Liver (tissue), 9 donors: ENCODE data around the gene KCNMA1. TPM values are rescaled to one million over a fixed set of nuclear protein-coding genes. Genes with fewer than 3 reads are reported as not detected.

ENCODE experiments used
- DNase-seq: peaks from one replicate; pipeline ENCODE4 v3.0.0-alpha.2; 2017; ENCODE audit warnings: low spot score
- H3K27ac ChIP-seq, 2 donors: one replicate each; pipeline ENCODE4 v1.7.0; 2013; ENCODE audit warnings: inconsistent platforms in 2 of 2, low read length in 2 of 2, control low read depth in 1 of 2, low read depth in 1 of 2, mild to moderate bottlenecking in 1 of 2
- H3K27me3 ChIP-seq, 4 donors: one replicate each; pipeline versions ENCODE4 v1.6.1 to v1.7.0; 2013; ENCODE audit warnings: low read length in 3 of 4, inconsistent platforms in 1 of 4, mild to moderate bottlenecking in 1 of 4, moderate library complexity in 1 of 4; ENCODE audit not compliant: control insufficient read depth in 4 of 4, insufficient read depth in 4 of 4
- H3K36me3 ChIP-seq, 4 donors: one replicate each; pipeline versions ENCODE4 v1.6.1 to v1.7.0; 2013; ENCODE audit warnings: low read length in 3 of 4, mild to moderate bottlenecking in 3 of 4, low read depth in 1 of 4, moderate library complexity in 1 of 4; ENCODE audit not compliant: control insufficient read depth in 4 of 4, insufficient read depth in 3 of 4
- H3K4me1 ChIP-seq, 4 donors: one replicate each; pipeline versions ENCODE4 v1.6.1 to v1.7.0; 2013; ENCODE audit warnings: low read length in 3 of 4, mild to moderate bottlenecking in 3 of 4, moderate library complexity in 1 of 4; ENCODE audit not compliant: control insufficient read depth in 4 of 4, insufficient read depth in 4 of 4
- H3K4me3 ChIP-seq, 3 donors: one replicate each; pipeline versions ENCODE4 v1.6.1 to v1.7.0; 2013; ENCODE audit warnings: low read length in 3 of 3, control low read depth in 1 of 3, low read depth in 1 of 3, mild to moderate bottlenecking in 1 of 3
- H3K9ac ChIP-seq, 2 donors: one replicate each; pipeline ENCODE4 v1.7.0; 2013; ENCODE audit warnings: low read length in 2 of 2, mild to moderate bottlenecking in 2 of 2, moderate library complexity in 2 of 2, control low read depth in 1 of 2, low read depth in 1 of 2
- H3K9me3 ChIP-seq, 4 donors: one replicate each; pipeline versions ENCODE4 v1.6.1 to v1.7.0; 2013; ENCODE audit warnings: low read length in 3 of 4; ENCODE audit not compliant: control insufficient read depth in 4 of 4
- EGR1 ChIP-seq, 2 donors: IDR thresholded peaks; 2 replicates each; pipeline ENCODE4 v1.6.1; 2016 to 2018; ENCODE audit warnings: antibody characterized with exemption in 2 of 2, low read depth in 2 of 2
- FOXA2 ChIP-seq: IDR thresholded peaks from 2 replicates; pipeline ENCODE4 v1.6.1; 2016; ENCODE audit warnings: antibody characterized with exemption
- GABPA ChIP-seq, 2 donors: IDR thresholded peaks in 1 of 2; conservative IDR thresholded peaks in 1 of 2; 2 replicates each; pipeline ENCODE4 v1.6.1; 2016; ENCODE audit warnings: antibody characterized with exemption in 2 of 2, mild to moderate bottlenecking in 1 of 2, moderate library complexity in 1 of 2
- HNF4A ChIP-seq, 2 donors: conservative IDR thresholded peaks; 2 replicates each; pipeline ENCODE4 v1.6.1; 2016; ENCODE audit warnings: antibody characterized with exemption in 2 of 2, mild to moderate bottlenecking in 2 of 2
- HNF4G ChIP-seq: IDR thresholded peaks from 2 replicates; pipeline ENCODE4 v1.6.1; 2016; ENCODE audit warnings: antibody characterized with exemption
- JUND ChIP-seq, 2 donors: IDR thresholded peaks; 2 replicates each; pipeline ENCODE4 v1.6.1; 2016; ENCODE audit warnings: antibody characterized with exemption in 2 of 2
- NR2F2 ChIP-seq: IDR thresholded peaks from 2 replicates; pipeline ENCODE4 v1.6.1; 2016; ENCODE audit warnings: antibody characterized with exemption
- RAD21 ChIP-seq, 2 donors: IDR thresholded peaks; 2 replicates each; pipeline ENCODE4 v1.6.1; 2016; ENCODE audit warnings: antibody characterized with exemption in 2 of 2, mild to moderate bottlenecking in 2 of 2
- RXRA ChIP-seq, 2 donors: IDR thresholded peaks; 2 replicates each; pipeline ENCODE4 v1.6.1; 2017 to 2018; ENCODE audit warnings: antibody characterized with exemption in 2 of 2, mild to moderate bottlenecking in 1 of 2
- SP1 ChIP-seq: IDR thresholded peaks from 2 replicates; pipeline ENCODE4 v1.6.1; 2018; ENCODE audit warnings: antibody characterized with exemption, mild to moderate bottlenecking
- TAF1 ChIP-seq: conservative IDR thresholded peaks from 2 replicates; pipeline ENCODE4 v1.6.1; 2016; ENCODE audit warnings: antibody characterized with exemption, mild to moderate bottlenecking
- WGBS: extraction: QIAGEN DNeasy Blood & Tissue Kit; methylation state at CpG from one replicate; pipeline ENCODE4 v1.1.7; 2013; 5-methylcytosine and 5-hydroxymethylcytosine counted together
- polyA plus RNA-seq, 2 donors: library from polyadenylated mRNA; stranded (reverse) in 1 of 2; unstranded in 1 of 2; fragments of 200-250 nt in 1 of 2; fragments of >200 nt in 1 of 2; fragmentation: Nextera tagmentation in 1 of 2; extraction: Ambion mirVana in 1 of 2; gene quantifications; one replicate each; pipeline versions ENCODE4 v1.2.1 to v1.2.3, GENCODE V29; 2013 to 2015
- total RNA-seq, 2 donors: library from RNA; depleted of rRNA; stranded (reverse); fragments of >200 nt; gene quantifications; one replicate each; pipeline ENCODE4 v1.2.3, GENCODE V29; 2014
- TF ChIP-seq, protein P1 (sequence below): IDR thresholded peaks from 2 replicates; pipeline ENCODE4 v1.6.1; 2016; ENCODE audit warnings: antibody characterized with exemption
- TF ChIP-seq, protein P2 (sequence below): IDR thresholded peaks from 2 replicates; pipeline ENCODE4 v1.6.1; 2016; ENCODE audit warnings: antibody characterized with exemption
- TF ChIP-seq, protein P3 (sequence below): IDR thresholded peaks from 2 replicates; pipeline ENCODE4 v1.6.1; 2016; ENCODE audit warnings: antibody characterized with exemption
- TF ChIP-seq, protein P4 (sequence below): IDR thresholded peaks from 2 replicates; pipeline ENCODE4 v1.6.1; 2016; ENCODE audit warnings: antibody characterized with exemption, mild to moderate bottlenecking
- TF ChIP-seq, protein P5 (sequence below): fragments of 150-350 bp; IDR thresholded peaks from 2 replicates; pipeline ENCODE4 v1.5.1; 2017; ENCODE audit warnings: improper control_type of control experiment, low read depth, low read length; ENCODE audit not compliant: missing input control
- donor health status: healthy.
- donor health status: healthy.
- donor health status: healthy.
- donor health status: healthy.
- donor health status: healthy.

The KCNMA1 gene
- total and polyA plus RNA-seq, 4 donors: 2.5 to 9.7 (median 4.7) TPM

DNA sequence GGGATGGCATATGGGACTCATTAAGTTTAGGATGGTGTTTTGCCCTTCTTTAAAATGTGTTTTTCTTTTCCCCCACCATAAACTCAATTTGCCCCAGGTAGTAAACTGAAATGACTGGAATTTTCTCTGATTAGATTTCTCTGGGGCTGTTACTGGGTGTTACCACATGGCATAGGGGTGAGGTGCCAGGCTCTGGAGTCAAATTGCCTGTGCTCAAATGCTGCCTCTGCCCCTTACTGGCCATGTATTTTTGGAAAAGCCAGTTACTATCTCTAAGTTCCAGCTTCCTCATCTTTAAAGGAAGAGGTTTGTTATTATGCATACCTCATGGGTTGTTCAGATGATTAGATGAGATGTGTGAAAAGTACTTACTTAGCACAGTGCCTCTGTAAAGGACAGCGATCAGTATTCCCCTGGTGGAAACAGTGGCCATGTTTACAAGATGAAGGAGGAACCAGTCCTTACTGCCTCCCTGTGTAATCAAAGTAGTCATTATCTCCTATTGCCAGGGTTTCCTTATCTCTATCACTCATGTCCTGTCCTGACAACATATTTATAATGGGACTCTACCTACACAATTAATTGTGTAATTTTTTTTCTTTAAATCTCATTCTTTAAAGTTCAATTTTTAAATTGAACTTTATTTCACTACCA lies 352.0 kb downstream of the KCNMA1 start:
- Histone ChIP-seq H3K36me3 (no peaks in the 10 kb centered on the region), H3K27me3 (no peaks in the 10 kb centered on the region), H3K4me3 (no peak overlapping the region), H3K27ac (no peak overlapping the region), H3K9ac (no peak overlapping the region), H3K9me3 (no peaks in the 10 kb centered on the region), H3K4me1 (peaks cover 0 to 30% (median 19%) of the 10 kb centered on the region in 4 donors)
- TF ChIP-seq, protein P1, sequence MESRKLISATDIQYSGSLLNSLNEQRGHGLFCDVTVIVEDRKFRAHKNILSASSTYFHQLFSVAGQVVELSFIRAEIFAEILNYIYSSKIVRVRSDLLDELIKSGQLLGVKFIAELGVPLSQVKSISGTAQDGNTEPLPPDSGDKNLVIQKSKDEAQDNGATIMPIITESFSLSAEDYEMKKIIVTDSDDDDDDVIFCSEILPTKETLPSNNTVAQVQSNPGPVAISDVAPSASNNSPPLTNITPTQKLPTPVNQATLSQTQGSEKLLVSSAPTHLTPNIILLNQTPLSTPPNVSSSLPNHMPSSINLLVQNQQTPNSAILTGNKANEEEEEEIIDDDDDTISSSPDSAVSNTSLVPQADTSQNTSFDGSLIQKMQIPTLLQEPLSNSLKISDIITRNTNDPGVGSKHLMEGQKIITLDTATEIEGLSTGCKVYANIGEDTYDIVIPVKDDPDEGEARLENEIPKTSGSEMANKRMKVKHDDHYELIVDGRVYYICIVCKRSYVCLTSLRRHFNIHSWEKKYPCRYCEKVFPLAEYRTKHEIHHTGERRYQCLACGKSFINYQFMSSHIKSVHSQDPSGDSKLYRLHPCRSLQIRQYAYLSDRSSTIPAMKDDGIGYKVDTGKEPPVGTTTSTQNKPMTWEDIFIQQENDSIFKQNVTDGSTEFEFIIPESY: no peak
- TF ChIP-seq FOXA2 (no peak), SP1 (no peak), JUND (IDR thresholded peaks at IDR 0.05) (no peak), NR2F2 (no peak), TAF1 (no peak), HNF4G (no peak), GABPA (IDR thresholded peaks at IDR 0.05 in 1 of 2, conservative IDR thresholded peaks at IDR 0.05 in 1 of 2) (no peak)
- TF ChIP-seq, protein P2, sequence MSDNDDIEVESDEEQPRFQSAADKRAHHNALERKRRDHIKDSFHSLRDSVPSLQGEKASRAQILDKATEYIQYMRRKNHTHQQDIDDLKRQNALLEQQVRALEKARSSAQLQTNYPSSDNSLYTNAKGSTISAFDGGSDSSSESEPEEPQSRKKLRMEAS: no peak
- 74% methylated on average over 1 of the region's 1 CpG for WGBS
- DNase-seq: no peak

DNA sequence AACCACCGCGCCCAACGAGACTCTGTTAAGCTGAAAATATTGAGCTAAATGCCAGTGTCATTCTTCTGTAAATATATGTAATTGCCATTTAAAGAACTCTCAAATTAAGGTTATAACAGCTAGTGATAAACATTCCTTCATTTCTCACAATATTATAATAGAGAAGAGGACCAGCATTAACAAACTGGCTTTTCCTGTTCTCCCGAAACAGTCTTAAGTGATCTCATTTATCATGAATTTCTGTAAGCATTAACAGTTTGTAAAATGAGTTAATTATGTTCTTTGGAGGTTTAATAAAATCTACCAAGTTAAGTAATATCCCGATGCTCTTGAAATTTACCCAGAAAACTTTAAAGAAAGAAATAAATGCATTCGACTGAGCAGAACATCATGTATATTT lies 352.8 kb downstream of the KCNMA1 start:
- Histone ChIP-seq H3K4me1 (peaks cover 0 to 30% (median 19%) of the 10 kb centered on the region in 4 donors), H3K4me3 (no peak overlapping the region), H3K9ac (no peak overlapping the region), H3K9me3 (no peaks in the 10 kb centered on the region), H3K27ac (no peak overlapping the region), H3K36me3 (no peaks in the 10 kb centered on the region), H3K27me3 (no peaks in the 10 kb centered on the region)
- WGBS: 85% methylated on average over 6 of the region's 6 CpGs
- TF ChIP-seq, protein P2: no peak
- TF ChIP-seq RXRA (IDR thresholded peaks at IDR 0.05) (no peak), NR2F2 (no peak), HNF4A (conservative IDR thresholded peaks at IDR 0.05) (no peak), FOXA2 (no peak), JUND (IDR thresholded peaks at IDR 0.05) (no peak), GABPA (IDR thresholded peaks at IDR 0.05 in 1 of 2, conservative IDR thresholded peaks at IDR 0.05 in 1 of 2) (no peak), EGR1 (IDR thresholded peaks at IDR 0.05; ENCODE audit: low read depth in 2 of 2) (no peak), RAD21 (IDR thresholded peaks at IDR 0.05) (no peak)
- TF ChIP-seq, protein P3, sequence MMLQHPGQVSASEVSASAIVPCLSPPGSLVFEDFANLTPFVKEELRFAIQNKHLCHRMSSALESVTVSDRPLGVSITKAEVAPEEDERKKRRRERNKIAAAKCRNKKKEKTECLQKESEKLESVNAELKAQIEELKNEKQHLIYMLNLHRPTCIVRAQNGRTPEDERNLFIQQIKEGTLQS: no peak
- TF ChIP-seq, protein P4, sequence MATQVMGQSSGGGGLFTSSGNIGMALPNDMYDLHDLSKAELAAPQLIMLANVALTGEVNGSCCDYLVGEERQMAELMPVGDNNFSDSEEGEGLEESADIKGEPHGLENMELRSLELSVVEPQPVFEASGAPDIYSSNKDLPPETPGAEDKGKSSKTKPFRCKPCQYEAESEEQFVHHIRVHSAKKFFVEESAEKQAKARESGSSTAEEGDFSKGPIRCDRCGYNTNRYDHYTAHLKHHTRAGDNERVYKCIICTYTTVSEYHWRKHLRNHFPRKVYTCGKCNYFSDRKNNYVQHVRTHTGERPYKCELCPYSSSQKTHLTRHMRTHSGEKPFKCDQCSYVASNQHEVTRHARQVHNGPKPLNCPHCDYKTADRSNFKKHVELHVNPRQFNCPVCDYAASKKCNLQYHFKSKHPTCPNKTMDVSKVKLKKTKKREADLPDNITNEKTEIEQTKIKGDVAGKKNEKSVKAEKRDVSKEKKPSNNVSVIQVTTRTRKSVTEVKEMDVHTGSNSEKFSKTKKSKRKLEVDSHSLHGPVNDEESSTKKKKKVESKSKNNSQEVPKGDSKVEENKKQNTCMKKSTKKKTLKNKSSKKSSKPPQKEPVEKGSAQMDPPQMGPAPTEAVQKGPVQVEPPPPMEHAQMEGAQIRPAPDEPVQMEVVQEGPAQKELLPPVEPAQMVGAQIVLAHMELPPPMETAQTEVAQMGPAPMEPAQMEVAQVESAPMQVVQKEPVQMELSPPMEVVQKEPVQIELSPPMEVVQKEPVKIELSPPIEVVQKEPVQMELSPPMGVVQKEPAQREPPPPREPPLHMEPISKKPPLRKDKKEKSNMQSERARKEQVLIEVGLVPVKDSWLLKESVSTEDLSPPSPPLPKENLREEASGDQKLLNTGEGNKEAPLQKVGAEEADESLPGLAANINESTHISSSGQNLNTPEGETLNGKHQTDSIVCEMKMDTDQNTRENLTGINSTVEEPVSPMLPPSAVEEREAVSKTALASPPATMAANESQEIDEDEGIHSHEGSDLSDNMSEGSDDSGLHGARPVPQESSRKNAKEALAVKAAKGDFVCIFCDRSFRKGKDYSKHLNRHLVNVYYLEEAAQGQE: no peak
- TF ChIP-seq, protein P5, sequence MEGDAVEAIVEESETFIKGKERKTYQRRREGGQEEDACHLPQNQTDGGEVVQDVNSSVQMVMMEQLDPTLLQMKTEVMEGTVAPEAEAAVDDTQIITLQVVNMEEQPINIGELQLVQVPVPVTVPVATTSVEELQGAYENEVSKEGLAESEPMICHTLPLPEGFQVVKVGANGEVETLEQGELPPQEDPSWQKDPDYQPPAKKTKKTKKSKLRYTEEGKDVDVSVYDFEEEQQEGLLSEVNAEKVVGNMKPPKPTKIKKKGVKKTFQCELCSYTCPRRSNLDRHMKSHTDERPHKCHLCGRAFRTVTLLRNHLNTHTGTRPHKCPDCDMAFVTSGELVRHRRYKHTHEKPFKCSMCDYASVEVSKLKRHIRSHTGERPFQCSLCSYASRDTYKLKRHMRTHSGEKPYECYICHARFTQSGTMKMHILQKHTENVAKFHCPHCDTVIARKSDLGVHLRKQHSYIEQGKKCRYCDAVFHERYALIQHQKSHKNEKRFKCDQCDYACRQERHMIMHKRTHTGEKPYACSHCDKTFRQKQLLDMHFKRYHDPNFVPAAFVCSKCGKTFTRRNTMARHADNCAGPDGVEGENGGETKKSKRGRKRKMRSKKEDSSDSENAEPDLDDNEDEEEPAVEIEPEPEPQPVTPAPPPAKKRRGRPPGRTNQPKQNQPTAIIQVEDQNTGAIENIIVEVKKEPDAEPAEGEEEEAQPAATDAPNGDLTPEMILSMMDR: no peak
- TF ChIP-seq, protein P1: no peak
- DNase-seq: no peak
